ENCODE results near the gene KRT28. TPM values are rescaled to one million over a fixed set of nuclear protein-coding genes. Genes with fewer than 3 reads are reported as not detected.

The KRT28 gene
- total RNA-seq, 1 experiment from 2014 or later: not detected

DNA sequence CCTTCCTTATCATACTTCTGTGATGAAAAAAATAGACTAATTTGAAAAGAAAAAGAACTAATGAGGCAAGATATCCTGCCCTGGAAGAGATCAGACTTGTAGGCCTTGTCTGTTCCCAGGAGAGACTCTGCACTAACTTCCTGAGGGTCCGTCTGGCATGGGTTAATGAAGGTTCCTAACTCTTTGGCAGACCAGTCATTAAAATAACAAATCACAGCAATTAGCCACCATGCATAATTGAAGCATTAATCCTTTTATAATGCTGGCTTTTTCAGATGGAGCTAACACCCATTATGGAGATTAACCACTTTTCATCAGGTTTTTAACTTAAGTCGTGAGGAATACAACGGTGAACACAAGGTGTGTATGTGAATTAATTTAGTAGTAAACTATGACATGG lies 33.1 kb upstream of the KRT28 start:
- intact Hi-C loops (cut with micrococcal nuclease; ENCODE audit: unreplicated experiment): no loop called here
- Histone ChIP-seq H3K4me3 (ENCODE audit: low read depth in 2 of 2, low read length in 2 of 2) (no peak overlapping the region), H3K36me3 (ENCODE audit: control insufficient read depth, insufficient read depth, low read length) (peaks cover 2% of the 10 kb centered on the region; the same call in 1 of the 2 replicates), H3K27ac (ENCODE audit: low read length) (no peak overlapping the region), H3K27me3 (ENCODE audit: control insufficient read depth, insufficient read depth, low read length) (no peaks in the 10 kb centered on the region), H3K9me3 (ENCODE audit: control insufficient read depth, insufficient read depth, low read depth, low read length) (no peaks in the 10 kb centered on the region), H3K4me1 (ENCODE audit: control insufficient read depth, insufficient read depth, low read length) (peaks cover 4% of the 10 kb centered on the region)
- POLR2A ChIA-PET: no interaction called here
- in situ Hi-C loops (cut with HindIII; ENCODE audit: low pct_unique_long_range_greater_than_20kb, low sequenced_read_pairs): no loop called here
- no peak for DNase-seq (ENCODE audit: low read depth, low spot score)
- no peak for ATAC-seq
- CTCF ChIA-PET: no interaction called here
- no peak for TF ChIP-seq TCF7L2 (IDR thresholded peaks at IDR 0.05; ENCODE audit: low read depth, low read length)
- no peak for TF ChIP-seq POLR2AphosphoS5 (IDR thresholded peaks at IDR 0.05; ENCODE audit: low read depth, low read length)
- no peak for TF ChIP-seq REST (IDR thresholded peaks at IDR 0.05; ENCODE audit: insufficient read depth in 1 of 2, low read depth in 2 of 2, low read length in 1 of 2)
- TF ChIP-seq, protein P1, sequence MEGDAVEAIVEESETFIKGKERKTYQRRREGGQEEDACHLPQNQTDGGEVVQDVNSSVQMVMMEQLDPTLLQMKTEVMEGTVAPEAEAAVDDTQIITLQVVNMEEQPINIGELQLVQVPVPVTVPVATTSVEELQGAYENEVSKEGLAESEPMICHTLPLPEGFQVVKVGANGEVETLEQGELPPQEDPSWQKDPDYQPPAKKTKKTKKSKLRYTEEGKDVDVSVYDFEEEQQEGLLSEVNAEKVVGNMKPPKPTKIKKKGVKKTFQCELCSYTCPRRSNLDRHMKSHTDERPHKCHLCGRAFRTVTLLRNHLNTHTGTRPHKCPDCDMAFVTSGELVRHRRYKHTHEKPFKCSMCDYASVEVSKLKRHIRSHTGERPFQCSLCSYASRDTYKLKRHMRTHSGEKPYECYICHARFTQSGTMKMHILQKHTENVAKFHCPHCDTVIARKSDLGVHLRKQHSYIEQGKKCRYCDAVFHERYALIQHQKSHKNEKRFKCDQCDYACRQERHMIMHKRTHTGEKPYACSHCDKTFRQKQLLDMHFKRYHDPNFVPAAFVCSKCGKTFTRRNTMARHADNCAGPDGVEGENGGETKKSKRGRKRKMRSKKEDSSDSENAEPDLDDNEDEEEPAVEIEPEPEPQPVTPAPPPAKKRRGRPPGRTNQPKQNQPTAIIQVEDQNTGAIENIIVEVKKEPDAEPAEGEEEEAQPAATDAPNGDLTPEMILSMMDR (IDR thresholded peaks at IDR 0.05): no peak
- TF ChIP-seq SIN3A (IDR thresholded peaks at IDR 0.05; ENCODE audit: borderline replicate concordance, insufficient read depth, low read depth, low read length): no peak
- BruUV-seq (replicated peaks): no TSS peak

DNA sequence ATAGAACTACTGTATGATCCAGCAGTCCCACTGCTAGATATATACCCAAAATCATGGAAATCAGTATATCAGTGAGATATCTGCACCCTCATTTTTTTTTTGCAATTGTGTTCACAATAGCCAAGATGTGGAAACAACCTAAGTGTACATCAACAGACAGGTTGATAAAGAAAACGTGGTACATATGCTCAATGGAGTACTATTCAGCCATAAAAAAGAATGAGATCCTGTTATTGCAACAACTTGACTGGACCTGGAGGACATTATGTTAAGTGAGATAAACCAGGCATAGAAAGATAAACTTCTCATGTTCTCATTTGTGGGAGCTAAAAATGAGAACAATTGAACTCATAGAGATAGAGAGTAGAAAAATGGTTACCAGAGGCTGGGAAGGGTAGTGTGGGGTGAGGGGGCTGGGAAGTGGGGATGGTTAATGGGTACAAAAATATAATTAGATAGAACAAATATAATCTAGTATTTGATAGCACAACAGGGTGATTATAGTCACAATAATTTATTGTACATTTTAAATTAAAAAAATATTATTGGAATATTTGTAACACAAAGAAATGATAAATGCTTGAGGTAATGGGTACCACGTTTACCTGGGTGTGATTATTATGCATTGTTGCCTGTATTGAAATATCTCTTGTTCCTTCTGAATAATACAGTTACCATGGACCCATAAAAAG lies 30.5 kb upstream of the KRT28 start:
- DNase-seq (ENCODE audit: low read depth, low spot score) (no peak), ATAC-seq (no peak)
- Histone ChIP-seq H3K4me3 (ENCODE audit: low read depth in 2 of 2, low read length in 2 of 2) (no peak overlapping the region), H3K4me1 (ENCODE audit: control insufficient read depth, insufficient read depth, low read length) (peaks cover 4% of the 10 kb centered on the region), H3K36me3 (ENCODE audit: control insufficient read depth, insufficient read depth, low read length) (peaks cover 2% of the 10 kb centered on the region; the same call in 1 of the 2 replicates), H3K27ac (ENCODE audit: low read length) (no peak overlapping the region), H3K9me3 (ENCODE audit: control insufficient read depth, insufficient read depth, low read depth, low read length) (no peaks in the 10 kb centered on the region), H3K27me3 (ENCODE audit: control insufficient read depth, insufficient read depth, low read length) (no peaks in the 10 kb centered on the region)
- BruUV-seq (replicated peaks): no TSS peak
- ChIA-PET CTCF (no interaction called here), POLR2A (no interaction called here)
- intact Hi-C loops (cut with micrococcal nuclease; ENCODE audit: unreplicated experiment) (no loop called here), in situ Hi-C loops (cut with HindIII; ENCODE audit: low pct_unique_long_range_greater_than_20kb, low sequenced_read_pairs) (no loop called here)
- TF ChIP-seq TCF7L2 (IDR thresholded peaks at IDR 0.05; ENCODE audit: low read depth, low read length) (no peak), REST (IDR thresholded peaks at IDR 0.05; ENCODE audit: insufficient read depth in 1 of 2, low read depth in 2 of 2, low read length in 1 of 2) (no peak), POLR2AphosphoS5 (IDR thresholded peaks at IDR 0.05; ENCODE audit: low read depth, low read length) (no peak)

Measured in Panc1 (cell line).